OCI-LY7 (cell line): ENCODE measurements around the gene E2F4. TPM values are rescaled to one million over a fixed set of nuclear protein-coding genes. Genes with fewer than 3 reads are reported as not detected.

Experiments used
- BruUV-seq: library from RNA; stranded (reverse); fragments of 400-500 nt; replicated peaks from 2 replicates; lab custom pipeline; 2021; lab: Mats Ljungman, UMichigan
- CTCF ChIA-PET: fragments of 300-600 bp; sonication (Branson Sonifier 250); formaldehyde crosslinking; loops from one replicate; lab custom pipeline; 2022; ENCODE audit warnings: antibody characterized with exemption; ENCODE audit not compliant: unreplicated experiment; lab: Charles Lee
- POLR2A ChIA-PET: fragments of 300-600 bp; sonication (Branson Sonifier 250); formaldehyde crosslinking; loops from one replicate; lab custom pipeline; 2022; ENCODE audit warnings: antibody characterized with exemption; lab: Charles Lee
- DNase-seq: peaks from one replicate; pipeline ENCODE4 v3.0.0-alpha.2; 2015; ENCODE audit warnings: low spot score
- H2AFZ ChIP-seq: fragments of 200-600 bp; sonication (generic), shearing (Covaris generic); 2 replicates; pipeline ENCODE4 v1.6.1; 2014; ENCODE audit warnings: mild to moderate bottlenecking, antibody characterized with exemption, low read length, moderate library complexity
- H3K27ac ChIP-seq: fragments of 200-600 bp; sonication (generic); 2 replicates; pipeline ENCODE4 v1.5.1; 2014; ENCODE audit warnings: mixed run types, low read depth, mild to moderate bottlenecking, moderate library complexity, low read length, inconsistent platforms; ENCODE audit not compliant: poor library complexity, severe bottlenecking
- H3K36me3 ChIP-seq: fragments of 200-600 bp; sonication (generic); 2 replicates; pipeline ENCODE4 v1.6.1; 2014; ENCODE audit warnings: mild to moderate bottlenecking, antibody characterized with exemption, low read length, moderate library complexity, mixed read lengths; ENCODE audit not compliant: insufficient read depth
- H3K4me1 ChIP-seq: fragments of 200-600 bp; sonication (generic); 2 replicates; pipeline ENCODE4 v1.5.1; 2014; ENCODE audit warnings: mild to moderate bottlenecking, low read length; ENCODE audit not compliant: insufficient read depth, poor library complexity, severe bottlenecking
- H3K4me2 ChIP-seq: fragments of 200-600 bp; sonication (generic); 2 replicates; pipeline ENCODE4 v1.6.1; 2014; ENCODE audit warnings: mild to moderate bottlenecking, low read length
- H3K4me3 ChIP-seq: fragments of 200-600 bp; sonication (generic); 2 replicates; pipeline ENCODE4 v1.5.1; 2014; ENCODE audit warnings: mild to moderate bottlenecking, low read depth, low read length; ENCODE audit not compliant: poor library complexity, severe bottlenecking
- H3K79me2 ChIP-seq: fragments of 200-600 bp; sonication (generic); 2 replicates; pipeline ENCODE4 v1.6.1; 2016; ENCODE audit warnings: low read depth, mild to moderate bottlenecking, low read length, moderate library complexity, mixed read lengths; ENCODE audit not compliant: insufficient read depth
- H3K9me2 ChIP-seq: fragments of 200-600 bp; sonication (generic); 2 replicates; pipeline ENCODE4 v1.6.1; 2016; ENCODE audit warnings: mild to moderate bottlenecking, low read length, mixed read lengths; ENCODE audit not compliant: insufficient read depth
- H3K9me3 ChIP-seq: fragments of 200-600 bp; sonication (generic); 2 replicates; pipeline ENCODE4 v1.6.1; 2014; ENCODE audit warnings: mild to moderate bottlenecking, mixed run types, low read length, mixed read lengths
- H4K20me1 ChIP-seq: fragments of 200-600 bp; sonication (generic); 2 replicates; pipeline ENCODE4 v1.6.1; 2014; ENCODE audit warnings: mild to moderate bottlenecking, antibody characterized with exemption, low read length, moderate library complexity, mixed read lengths; ENCODE audit not compliant: insufficient read depth
- CTCF ChIP-seq: fragments of 200-600 bp; sonication (generic); conservative IDR thresholded peaks from 2 replicates; pipeline ENCODE4 v1.5.1; 2014; ENCODE audit warnings: mild to moderate bottlenecking, antibody characterized with exemption, low read length, moderate library complexity, mixed read lengths
- EZH2phosphoT487 ChIP-seq: fragments of 200-600 bp; sonication (generic); IDR thresholded peaks from 2 replicates; pipeline ENCODE4 v1.6.1; 2018; ENCODE audit warnings: low read depth, borderline replicate concordance, mild to moderate bottlenecking, mixed run types, antibody characterized with exemption, low read length, moderate library complexity, mixed read lengths
- intact Hi-C: fragments of 100-400 bp; cut with micrococcal nuclease; formaldehyde crosslinking; loops from one replicate; pipeline ENCODE4 v1.10.0; 2022; ENCODE audit not compliant: unreplicated experiment
- total RNA-seq, 2 experiments: library from RNA; depleted of rRNA in 1 of 2; stranded (reverse); fragments of >200 nt in 1 of 2; shearing (Covaris generic) in 1 of 2; gene quantifications; 2 replicates each; pipeline ENCODE4 v1.2.3, GENCODE V29; 2014 to 2022

E2F4 gene
- total RNA-seq, 2 experiments from 2014 or later, result 124 to 157 TPM

GRCh38 chr16:67241008-67241900, 49.3 kb downstream of the E2F4 start:
- no peak overlapping the region for H3K4me3 ChIP-seq
- H3K27ac ChIP-seq, result no peak overlapping the region
- H3K4me1 ChIP-seq, result peaks cover 50% of the 10 kb centered on the region
- TF ChIP-seq EZH2phosphoT487 (no peak), CTCF (no peak)
- POLR2A ChIA-PET, result interaction anchor here (0.7 to 1.6 kb wide), 3 partner anchors 14 to 289 kb away, joined by 3 to 9 read pairs (median 5); partner anchors contain the start of gene TMEM208
- H4K20me1 ChIP-seq, result no peaks in the 10 kb centered on the region
- no peak for DNase-seq
- no peak overlapping the region for H3K4me2 ChIP-seq
- CTCF ChIA-PET, result interaction anchor here (2.2 kb wide), 1 partner anchor 14 kb away, joined by 6 read pairs; the partner anchor contains the start of gene TMEM208
- H3K9me2 ChIP-seq, result no peaks in the 10 kb centered on the region
- H3K79me2 ChIP-seq, result no peaks in the 10 kb centered on the region; the same call in 1 of the 2 replicates
- H3K36me3 ChIP-seq, result peaks cover 14% of the 10 kb centered on the region; the same call in 1 of the 2 replicates
- no peaks in the 10 kb centered on the region for H3K9me3 ChIP-seq
- no TSS peak for BruUV-seq
- intact Hi-C loops, result no loop called here
- no peak overlapping the region for H2AFZ ChIP-seq

- no peak overlapping the region for H3K27ac ChIP-seq
- DNase-seq, result no peak
- H4K20me1 ChIP-seq, result no peaks in the 10 kb centered on the region
- intact Hi-C loops, result no loop called here
- POLR2A ChIA-PET, result interaction anchor here (1.0 to 1.6 kb wide), 2 partner anchors 9 to 15 kb away, joined by 3 to 5 read pairs; partner anchors contain the start of gene TMEM208
- H2AFZ ChIP-seq, result no peak overlapping the region
- H3K9me3 ChIP-seq, result no peaks in the 10 kb centered on the region
- H3K4me1 ChIP-seq, result peaks cover 50% of the 10 kb centered on the region
- H3K36me3 ChIP-seq, result peaks cover 8% of the 10 kb centered on the region; the same call in 1 of the 2 replicates
- no peak overlapping the region for H3K4me3 ChIP-seq
- TF ChIP-seq CTCF (no peak), EZH2phosphoT487 (no peak)
- no peaks in the 10 kb centered on the region for H3K9me2 ChIP-seq
- no peak overlapping the region for H3K4me2 ChIP-seq
- no peaks in the 10 kb centered on the region; the same call in 1 of the 2 replicates for H3K79me2 ChIP-seq
- CTCF ChIA-PET, result interaction anchor here (2.2 kb wide), 1 partner anchor 15 kb away, joined by 6 read pairs; the partner anchor contains the start of gene TMEM208
- BruUV-seq, result no TSS peak
Observed at GRCh38 chr16:67242138-67242730, 50.3 kb downstream of the E2F4 start.
